ENCODE data around the gene USP10.

The USP10 gene

DNA sequence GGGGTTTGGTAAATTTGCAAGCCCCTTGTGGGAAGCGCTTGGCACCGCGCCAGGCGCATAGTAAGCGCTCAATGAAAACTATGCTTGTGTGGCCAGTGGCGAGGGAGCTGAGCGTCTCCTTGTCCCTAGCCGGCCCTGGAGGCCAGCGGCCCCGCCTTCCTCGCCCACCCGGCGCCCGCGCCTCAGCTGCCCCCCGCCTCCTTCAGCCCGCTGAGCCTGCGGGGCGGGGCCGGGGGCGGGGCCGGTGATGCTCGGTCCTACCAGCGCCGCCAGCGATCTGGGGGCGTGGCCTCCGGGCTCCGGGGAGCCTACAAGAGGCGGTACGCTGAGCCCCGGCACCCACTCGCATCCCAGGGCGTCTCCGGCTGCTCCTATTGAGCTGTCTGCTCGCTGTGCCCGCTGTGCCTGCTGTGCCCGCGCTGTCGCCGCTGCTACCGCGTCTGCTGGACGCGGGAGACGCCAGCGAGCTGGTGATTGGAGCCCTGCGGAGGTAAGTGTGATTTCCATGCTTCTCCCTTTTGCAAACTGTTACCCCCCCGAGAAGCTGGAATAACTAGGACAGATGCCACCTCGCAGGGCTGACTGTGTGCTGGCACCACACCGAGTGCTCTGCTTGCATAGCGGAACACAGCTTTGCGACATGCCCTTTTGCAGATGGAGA is 120.0 kb downstream of the USP10 start, which contains the start of gene CRISPLD2:
CRISPLD2 (plus strand) TSS at position 342 of the 661 bp plus-strand sequence. CDS start 18,511 bp downstream, outside the sequence.
- DNase-seq (ENCODE audit: insufficient read length, low spot score) (peak; percentile 79), FAIRE-seq (no peak)

GRCh38 chr16:84820305-84820684 is 120.5 kb downstream of the USP10 start:
- DNase-seq (ENCODE audit: insufficient read length, low spot score) = no peak
- FAIRE-seq = no peak

DNA sequence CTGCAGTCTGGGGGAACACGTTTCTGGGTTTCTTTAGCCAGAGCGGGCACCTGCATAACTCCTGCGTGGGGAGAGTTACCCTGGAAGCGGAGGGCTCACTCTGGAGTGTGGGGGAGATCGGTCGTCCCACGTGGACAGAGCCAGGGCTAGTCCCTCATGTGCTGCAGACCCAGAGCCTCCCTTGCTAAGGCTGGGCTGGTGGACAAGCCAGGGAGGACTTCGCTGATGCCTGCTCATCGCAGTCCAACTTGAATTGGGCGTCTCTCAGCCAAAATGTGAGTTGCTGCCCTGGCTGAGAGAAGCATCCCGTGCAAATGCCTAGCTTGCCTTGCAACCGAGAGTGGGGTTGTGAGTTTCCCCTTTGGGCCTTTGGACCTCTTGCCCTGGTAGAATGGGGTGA is 121.0 kb downstream of the USP10 start:
- FAIRE-seq (no peak), DNase-seq (ENCODE audit: insufficient read length, low spot score) (no peak)

DNA sequence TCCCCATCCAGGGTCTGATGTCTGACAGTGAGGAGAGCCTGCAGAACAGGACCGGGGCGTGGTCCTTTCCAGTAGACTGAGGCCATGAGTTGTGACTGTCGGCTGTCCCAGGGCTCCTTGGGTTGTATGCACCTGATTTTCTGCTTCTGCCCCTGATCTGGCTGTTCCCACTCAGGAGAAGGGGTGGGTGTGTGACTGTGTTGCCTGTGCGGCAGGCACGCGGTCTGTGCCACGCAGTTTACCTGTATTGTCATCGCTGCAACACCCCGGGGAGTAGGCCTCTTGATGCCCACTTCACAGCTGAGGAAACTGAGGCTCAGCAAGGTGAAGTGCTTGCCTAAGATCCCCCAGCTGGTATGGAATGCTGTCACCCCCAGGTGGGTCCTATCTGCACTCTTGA is 121.4 kb downstream of the USP10 start:
- no peak for DNase-seq (ENCODE audit: insufficient read length, low spot score)
- FAIRE-seq = no peak

GRCh38 chr16:84821728-84822689 is 122.2 kb downstream of the USP10 start:
- DNase-seq (ENCODE audit: insufficient read length, low spot score) (no peak), FAIRE-seq (no peak)

DNA sequence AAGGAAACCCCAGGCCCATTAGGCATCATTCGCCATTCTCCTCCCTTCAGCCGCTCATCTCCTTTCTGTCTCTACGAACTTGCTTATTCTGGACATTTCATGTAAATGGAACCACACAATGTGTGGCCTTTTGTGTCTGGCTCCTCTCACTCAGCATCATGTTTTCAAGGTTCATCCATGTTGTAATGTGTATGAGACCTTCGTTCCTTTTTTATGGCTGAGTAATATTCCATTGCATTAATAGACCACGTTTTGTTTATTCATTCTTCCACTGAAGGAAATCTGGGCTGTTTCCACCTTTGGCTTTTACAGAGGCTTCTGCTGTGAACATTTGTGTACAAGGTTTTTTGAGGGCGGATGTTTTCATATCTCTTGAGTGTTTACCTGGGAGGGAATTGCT is 123.2 kb downstream of the USP10 start:
- no peak for FAIRE-seq
- no peak for DNase-seq (ENCODE audit: insufficient read length, low spot score)

DNA sequence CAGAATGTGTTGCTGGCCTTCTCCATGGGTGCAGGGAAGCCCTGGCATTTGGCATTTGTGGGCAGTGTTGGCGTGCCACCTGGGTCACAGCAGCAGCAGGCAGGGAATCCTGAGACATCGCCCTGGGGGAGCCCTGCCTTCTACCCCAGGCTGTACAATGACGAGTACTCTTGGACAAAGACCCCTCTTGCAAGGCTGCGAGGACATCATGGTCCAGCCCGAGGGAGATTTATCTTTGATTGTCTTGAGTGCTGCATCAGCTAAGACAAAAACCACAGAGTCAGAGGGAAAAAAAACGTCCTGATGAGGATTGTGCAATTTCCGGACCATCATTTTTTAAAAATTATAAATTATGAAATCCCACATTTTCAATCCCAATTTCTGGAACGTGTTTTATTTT is 123.7 kb downstream of the USP10 start:
- FAIRE-seq (no peak), DNase-seq (ENCODE audit: insufficient read length, low spot score) (no peak)

- FAIRE-seq (no peak), DNase-seq (ENCODE audit: insufficient read length, low spot score) (no peak)
Measured at GRCh38 chr16:84823926-84824325, 124.1 kb downstream of the USP10 start.

DNA sequence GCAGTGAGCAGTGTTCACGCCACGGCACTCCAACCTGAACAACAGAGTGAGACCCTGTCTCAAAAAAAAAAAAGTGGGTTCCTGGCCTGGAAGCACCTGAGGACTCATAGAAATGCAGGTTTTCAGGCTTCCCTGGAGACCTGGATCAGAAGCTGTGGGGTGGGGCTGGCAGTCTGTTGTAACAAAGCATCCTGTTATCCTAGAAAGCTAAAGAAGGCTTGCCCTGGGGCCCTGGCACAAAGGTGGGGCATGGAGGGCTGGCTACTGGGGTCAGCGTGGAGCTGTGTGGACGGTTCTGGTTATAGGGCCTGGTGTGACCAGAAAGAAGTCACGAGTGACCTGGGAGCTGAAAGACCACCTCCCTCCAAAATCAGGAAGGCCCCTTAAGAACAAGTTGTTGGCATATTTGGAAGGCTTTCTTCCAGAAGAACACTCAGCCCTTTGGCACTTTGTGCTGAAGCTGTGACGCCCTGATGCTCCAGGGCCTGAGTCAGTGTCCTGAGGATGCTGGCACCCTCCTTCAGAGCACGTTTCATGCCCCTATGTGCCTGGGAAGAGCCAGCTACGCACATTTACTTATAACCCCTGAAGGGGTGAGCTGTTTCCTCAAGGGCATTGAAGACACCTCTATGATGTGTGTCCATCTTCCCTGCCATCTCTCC is 126.2 kb downstream of the USP10 start:
- DNase-seq (ENCODE audit: insufficient read length, low spot score) (no peak), FAIRE-seq (no peak)

GRCh38 chr16:84826558-84826941 is 126.8 kb downstream of the USP10 start:
- no peak for FAIRE-seq
- DNase-seq (ENCODE audit: insufficient read length, low spot score) = no peak

DNA sequence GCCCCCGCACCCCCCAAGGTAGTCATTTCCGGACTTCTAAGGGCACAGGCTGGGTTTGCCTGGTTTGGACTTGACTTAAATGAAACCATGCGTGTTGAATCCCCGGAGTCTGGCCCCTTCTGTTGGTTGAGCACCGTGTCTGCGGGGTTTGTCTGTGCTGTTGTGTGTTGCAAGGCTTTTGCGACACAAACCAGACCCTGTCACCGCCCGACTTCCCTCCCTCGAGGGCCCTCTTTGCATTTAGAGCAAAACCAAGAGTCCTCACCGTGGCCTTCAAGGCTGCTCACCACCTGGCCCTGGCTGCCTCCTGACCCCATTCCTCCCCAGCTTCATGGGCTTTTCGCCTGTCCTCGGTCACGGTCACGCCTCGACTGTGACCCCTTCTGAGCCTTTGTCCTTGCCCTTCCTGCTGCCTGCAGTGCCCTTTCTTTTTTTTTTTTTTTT is 127.4 kb downstream of the USP10 start:
- DNase-seq (ENCODE audit: insufficient read length, low spot score) = no peak
- no peak for FAIRE-seq

DNA sequence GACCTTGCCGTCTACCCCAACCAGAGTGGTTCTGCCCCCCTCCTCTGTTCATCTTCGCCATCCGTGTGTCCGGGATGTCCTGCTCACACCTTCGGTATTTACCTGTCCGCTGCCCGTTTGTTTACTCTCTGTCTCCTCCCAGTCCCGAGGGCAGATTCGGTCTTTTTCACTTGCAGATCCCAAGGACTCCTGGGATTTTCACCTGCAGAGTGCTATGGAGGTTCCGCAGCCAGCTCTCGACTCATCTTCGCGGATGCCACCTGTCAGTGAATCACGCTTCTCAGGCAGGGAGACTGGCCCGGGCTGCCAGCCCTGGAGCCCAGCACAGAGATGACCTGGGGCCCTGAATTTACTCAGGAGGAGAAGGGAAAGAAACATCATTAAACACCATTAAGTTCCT is 128.1 kb downstream of the USP10 start:
- no peak for FAIRE-seq
- no peak for DNase-seq (ENCODE audit: insufficient read length, low spot score)

DNA sequence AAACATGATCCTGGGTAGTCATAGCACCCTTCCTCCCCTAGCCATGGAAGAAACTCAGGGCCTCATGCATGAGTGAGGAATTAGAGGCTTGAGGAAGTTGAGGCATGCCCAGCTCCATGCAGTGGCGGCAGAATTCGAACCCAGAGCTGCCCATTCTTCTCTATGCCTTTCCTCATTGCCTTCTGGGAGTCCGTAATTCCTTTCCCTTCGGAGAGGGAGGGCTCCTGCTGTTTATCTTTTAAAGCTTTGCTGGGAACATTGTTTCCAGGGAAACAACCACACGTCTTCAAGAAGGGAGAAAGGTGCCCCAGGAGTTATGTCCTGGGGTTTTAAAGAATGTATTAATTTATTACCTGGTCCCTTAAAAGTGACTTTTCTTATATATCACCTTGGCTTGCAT is 128.5 kb downstream of the USP10 start:
- no peak for FAIRE-seq

More for the DNA sequence above, 128.5 kb downstream of the USP10 start:
- DNase-seq (ENCODE audit: insufficient read length, low spot score) = no peak
